Muscle of leg (tissue), 16 donors: ENCODE data around the gene ZNF740. TPM values are rescaled to one million over a fixed set of nuclear protein-coding genes. Genes with fewer than 3 reads are reported as not detected.

ENCODE experiments used
- DNase-seq: peaks from one replicate; pipeline ENCODE4 v3.0.0; 2013
- H3K27ac ChIP-seq: one replicate; pipeline ENCODE4 v1.5.1; 2013; ENCODE audit warnings: mild to moderate bottlenecking, low read length, control low read depth
- H3K27me3 ChIP-seq: one replicate; pipeline ENCODE4 v1.6.1; 2013; ENCODE audit warnings: low read length; ENCODE audit not compliant: control insufficient read depth, insufficient read depth
- H3K36me3 ChIP-seq: one replicate; pipeline ENCODE4 v1.6.1; 2013; ENCODE audit warnings: low read length; ENCODE audit not compliant: control insufficient read depth, insufficient read depth
- H3K4me1 ChIP-seq: one replicate; pipeline ENCODE4 v1.6.1; 2013; ENCODE audit warnings: low read length; ENCODE audit not compliant: control insufficient read depth, insufficient read depth
- H3K4me3 ChIP-seq: one replicate; pipeline ENCODE4 v1.5.1; 2013; ENCODE audit warnings: low read length, control low read depth
- H3K9me3 ChIP-seq: replicated peaks from 2 replicates; pipeline ENCODE4 v1.6.1; 2013; ENCODE audit warnings: low read depth, low read length; ENCODE audit not compliant: control insufficient read depth
- WGBS: methylation state at CpG from one replicate; pipeline ENCODE4 v1.1.5; 2013; ENCODE audit warnings: missing lambda C conversion rate; ENCODE audit not compliant: insufficient coverage; 5-methylcytosine and 5-hydroxymethylcytosine counted together
- long read RNA-seq, 11 donors: transcript quantifications; one replicate each; lab custom pipeline, GENCODE V29; 2026
- polyA plus RNA-seq, 8 donors: library from polyadenylated mRNA; unstranded; fragments of 120-200 nt; gene quantifications; one replicate each; pipeline versions ENCODE4 v1.2.1 to v1.2.3, GENCODE V29; 2013; ENCODE audit warnings: inconsistent platforms in 1 of 8, low replicate concordance in 1 of 8; ENCODE audit not compliant: insufficient read length in 8 of 8, insufficient read depth in 1 of 8
- total RNA-seq: library from RNA; stranded (reverse); fragments of 120-200 nt; gene quantifications from one replicate; pipeline ENCODE4 v1.2.4, GENCODE V29; 2013

ZNF740 gene
- 19.0 TPM for total RNA-seq
- polyA plus RNA-seq, result 10 to 100 TPM; 23.9 to 36.9 (median 28.5) TPM
- long read RNA-seq, donor 1, full-length matches to known transcripts, result 1 of 1 reads
- long read RNA-seq, donor 1, partial matches to known transcripts, result 0 of 1 reads
- long read RNA-seq, donor 1, other reads (novel, unspliced or antisense), result 0 of 1 reads
- long read RNA-seq, donor 2, full-length matches to known transcripts, result 2 of 2 reads
- long read RNA-seq, donor 2, partial matches to known transcripts, result 0 of 2 reads
- long read RNA-seq, donor 2, other reads (novel, unspliced or antisense), result 0 of 2 reads
- long read RNA-seq, donor 3, full-length matches to known transcripts, result 2 of 2 reads
- long read RNA-seq, donor 3, partial matches to known transcripts, result 0 of 2 reads
- long read RNA-seq, donor 3, other reads (novel, unspliced or antisense), result 0 of 2 reads
- long read RNA-seq, donor 4, result 0 reads
- long read RNA-seq, donor 5, full-length matches to known transcripts, result 3 of 8 reads
- long read RNA-seq, donor 5, partial matches to known transcripts, result 5 of 8 reads
- long read RNA-seq, donor 5, other reads (novel, unspliced or antisense), result 0 of 8 reads
- long read RNA-seq, donor 6, full-length matches to known transcripts, result 2 of 12 reads
- long read RNA-seq, donor 6, partial matches to known transcripts, result 10 of 12 reads
- long read RNA-seq, donor 6, other reads (novel, unspliced or antisense), result 0 of 12 reads
- long read RNA-seq, donor 7, full-length matches to known transcripts, result 1 of 1 reads
- long read RNA-seq, donor 7, partial matches to known transcripts, result 0 of 1 reads
- long read RNA-seq, donor 7, other reads (novel, unspliced or antisense), result 0 of 1 reads
- long read RNA-seq, donor 8, partial matches to known transcripts, result 8 of 8 reads
- long read RNA-seq, donor 8, other reads (novel, unspliced or antisense), result 0 of 8 reads
- long read RNA-seq, donor 9, full-length matches to known transcripts, result 1 of 1 reads
- long read RNA-seq, donor 9, partial matches to known transcripts, result 0 of 1 reads
- long read RNA-seq, donor 9, other reads (novel, unspliced or antisense), result 0 of 1 reads
- long read RNA-seq, donor 10, full-length matches to known transcripts, result 1 of 1 reads
- long read RNA-seq, donor 10, partial matches to known transcripts, result 0 of 1 reads
- long read RNA-seq, donor 10, other reads (novel, unspliced or antisense), result 0 of 1 reads
- long read RNA-seq, donor 11, full-length matches to known transcripts, result 1 of 1 reads
- long read RNA-seq, donor 11, partial matches to known transcripts, result 0 of 1 reads
- long read RNA-seq, donor 11, other reads (novel, unspliced or antisense), result 0 of 1 reads

DNA sequence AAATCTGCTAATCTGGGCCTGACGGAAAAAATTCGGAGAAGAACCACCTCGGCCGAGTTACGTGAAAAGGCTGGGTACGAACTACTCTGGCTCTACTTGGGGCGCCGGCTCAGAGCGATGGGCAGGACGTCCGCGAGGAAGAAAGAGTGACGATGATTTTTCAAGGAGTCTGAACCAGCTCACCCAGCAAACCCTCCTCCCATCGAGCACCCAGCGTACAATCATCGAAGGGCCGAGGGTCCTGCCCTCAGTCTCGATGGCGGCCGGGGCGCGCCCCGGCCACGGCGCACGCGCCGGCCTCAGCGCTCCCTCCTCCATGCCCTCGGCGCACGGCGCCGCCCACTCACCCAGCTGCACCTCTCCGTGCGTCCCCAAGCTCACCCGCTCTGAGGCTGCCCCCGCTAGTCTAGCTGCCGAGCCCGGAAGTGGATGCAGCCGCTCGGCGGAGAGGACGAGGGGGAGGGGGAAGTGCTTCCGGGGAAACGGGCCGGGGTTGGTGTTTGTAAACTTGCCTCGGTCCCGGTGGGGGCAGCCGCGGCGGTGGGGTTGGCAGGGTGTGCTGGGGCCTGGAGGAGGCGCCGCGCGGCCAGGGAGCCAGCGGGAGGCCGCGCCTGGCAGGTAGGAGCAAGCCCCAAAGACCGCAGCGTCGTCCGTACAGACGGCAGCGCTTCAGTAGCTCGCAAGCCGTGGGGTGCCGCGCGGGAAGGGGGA lies at the start of gene ZNF740, which contains the start of gene CSAD:
ZNF740 (plus strand) TSS at position 503 of the 711 bp plus-strand sequence. CDS start 1,262 bp downstream, outside the sequence.
CSAD (minus strand) TSS at position 706 of the 711 bp plus-strand sequence. CDS start 7,455 bp downstream, outside the sequence.
- Histone ChIP-seq H3K4me3 (peak within 1 kb of the TSS; percentile 69), H3K27me3 (no peaks in the 10 kb centered on the region), H3K9me3 (no peaks in the 10 kb centered on the region), H3K27ac (peak within 1 kb of the TSS; percentile 98), H3K4me1 (peaks cover 20% of the 10 kb centered on the region), H3K36me3 (peaks cover 31% of the 10 kb centered on the region)
- DNase-seq, result peak; percentile 99
- WGBS, result under 1% methylated on average over 59 of the region's 70 CpGs

- 90% methylated on average over 1 of the region's 2 CpGs for WGBS
These were observed 48.7 kb upstream of the ZNF740 start for GRCh38 chr12:53131844-53132243.

DNA sequence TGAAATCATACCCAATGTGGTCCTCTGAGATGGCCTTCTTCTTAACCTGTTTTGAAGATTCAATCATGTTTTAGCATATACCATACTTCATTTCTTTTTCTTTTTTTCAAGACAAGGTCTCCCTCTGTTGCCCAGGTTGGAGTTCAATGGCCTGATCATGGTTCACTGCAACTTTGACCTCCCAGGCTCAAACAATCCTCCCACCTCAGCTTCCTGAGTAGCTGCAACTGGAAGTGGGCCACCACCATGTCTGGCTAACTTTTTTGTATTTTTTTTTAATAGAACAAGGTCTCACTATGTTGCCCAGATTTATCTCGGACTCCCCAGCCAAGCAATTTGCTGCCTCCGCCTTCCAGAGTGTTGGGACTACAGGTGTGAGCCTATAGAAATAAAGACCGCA lies 46.8 kb upstream of the ZNF740 start:
- H3K27me3 ChIP-seq, result no peaks in the 10 kb centered on the region
- WGBS, result no CpG with 5 or more reads among the region's 3 CpGs
- no peak overlapping the region for H3K27ac ChIP-seq
- H3K36me3 ChIP-seq, result no peaks in the 10 kb centered on the region
- H3K9me3 ChIP-seq, result no peaks in the 10 kb centered on the region
- DNase-seq, result no peak
- H3K4me1 ChIP-seq, result peaks cover 12% of the 10 kb centered on the region
- H3K4me3 ChIP-seq, result no peak overlapping the region

More at GRCh38 chr12:53131844-53132243, 48.7 kb upstream of the ZNF740 start:
- Histone ChIP-seq H3K27ac (no peak overlapping the region), H3K4me1 (peaks cover 12% of the 10 kb centered on the region), H3K36me3 (no peaks in the 10 kb centered on the region), H3K9me3 (no peaks in the 10 kb centered on the region), H3K27me3 (no peaks in the 10 kb centered on the region), H3K4me3 (no peak overlapping the region)
- DNase-seq, result no peak

- WGBS, result 90% methylated on average over 4 of the region's 4 CpGs
- no peaks in the 10 kb centered on the region for H3K36me3 ChIP-seq
- no peak for DNase-seq
- no peaks in the 10 kb centered on the region for H3K27me3 ChIP-seq
- peaks cover 2% of the 10 kb centered on the region for H3K9me3 ChIP-seq
- no peak overlapping the region for H3K4me3 ChIP-seq
- H3K4me1 ChIP-seq, result no peaks in the 10 kb centered on the region
- H3K27ac ChIP-seq, result no peak overlapping the region
These were observed 37.2 kb upstream of the ZNF740 start for GRCh38 chr12:53143355-53143754.

- Histone ChIP-seq H3K27me3 (no peaks in the 10 kb centered on the region), H3K9me3 (no peaks in the 10 kb centered on the region), H3K27ac (no peak overlapping the region), H3K36me3 (no peaks in the 10 kb centered on the region), H3K4me3 (no peak overlapping the region), H3K4me1 (no peaks in the 10 kb centered on the region)
- no peak for DNase-seq
- WGBS, result 100% methylated on average over 2 of the region's 5 CpGs
These were observed 34.9 kb upstream of the ZNF740 start for GRCh38 chr12:53145383-53146260.

DNA sequence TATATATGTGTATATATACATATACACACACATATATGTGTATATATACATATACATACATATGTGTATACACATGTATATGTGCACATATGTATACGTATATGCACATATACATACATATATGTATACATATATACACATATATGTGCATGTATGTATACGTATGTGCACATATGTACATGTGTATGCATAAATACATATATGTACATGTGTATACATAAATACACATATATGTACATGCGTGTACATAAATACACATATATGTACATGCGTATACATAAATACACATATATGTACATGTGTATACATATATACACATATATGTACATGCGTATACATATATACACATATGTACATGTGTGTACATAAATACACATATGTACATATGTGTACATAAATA lies 33.3 kb upstream of the ZNF740 start:
- H3K27ac ChIP-seq, result no peak overlapping the region
- H3K4me3 ChIP-seq, result no peak overlapping the region
- no peaks in the 10 kb centered on the region for H3K4me1 ChIP-seq
- H3K9me3 ChIP-seq, result no peaks in the 10 kb centered on the region
- H3K36me3 ChIP-seq, result no peaks in the 10 kb centered on the region
- no peaks in the 10 kb centered on the region for H3K27me3 ChIP-seq
- no CpG with 5 or more reads among the region's 5 CpGs for WGBS
- no peak for DNase-seq

GRCh38 chr12:53147653-53148052 lies 32.9 kb upstream of the ZNF740 start:
- no CpG with 5 or more reads among the region's 15 CpGs for WGBS
- no peaks in the 10 kb centered on the region for H3K4me1 ChIP-seq
- DNase-seq, result no peak
- no peak overlapping the region for H3K27ac ChIP-seq
- H3K27me3 ChIP-seq, result no peaks in the 10 kb centered on the region
- H3K36me3 ChIP-seq, result no peaks in the 10 kb centered on the region
- no peaks in the 10 kb centered on the region for H3K9me3 ChIP-seq
- H3K4me3 ChIP-seq, result no peak overlapping the region

- no peak overlapping the region for H3K27ac ChIP-seq
- WGBS, result no CpG with 5 or more reads among the region's 6 CpGs
- no peaks in the 10 kb centered on the region for H3K4me1 ChIP-seq
- no peaks in the 10 kb centered on the region for H3K9me3 ChIP-seq
- no peaks in the 10 kb centered on the region for H3K27me3 ChIP-seq
- DNase-seq, result no peak
- H3K36me3 ChIP-seq, result no peaks in the 10 kb centered on the region
- no peak overlapping the region for H3K4me3 ChIP-seq
These were observed 29.5 kb upstream of the ZNF740 start for GRCh38 chr12:53151039-53151438.
